Femur (tissue), 1 donor: Measurements from ENCODE around the gene AKT2.

ENCODE experiments used
- DNase-seq: peaks from one replicate; pipeline ENCODE4 v3.0.0-alpha.2; 2017

AKT2 gene

DNA sequence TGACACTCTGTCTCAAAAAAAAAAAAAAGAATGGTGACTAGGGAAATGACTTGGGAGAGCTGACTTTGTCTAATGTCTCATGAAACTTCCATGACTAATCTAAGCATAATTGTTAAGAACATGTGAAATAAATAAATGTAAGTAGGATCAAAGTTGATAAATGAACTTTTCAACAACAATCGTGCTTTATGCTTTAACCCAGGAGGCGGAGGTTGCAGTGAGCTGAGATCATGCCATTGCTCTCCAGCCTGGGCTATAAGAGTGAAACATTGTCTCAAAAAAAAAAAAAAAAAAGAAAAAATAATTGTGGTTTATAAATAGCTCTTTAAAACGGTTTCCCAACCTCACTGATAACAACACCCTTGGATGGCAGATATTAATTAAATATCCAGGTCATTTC is 12.9 kb upstream of the AKT2 start:
- DNase-seq: no peak

DNA sequence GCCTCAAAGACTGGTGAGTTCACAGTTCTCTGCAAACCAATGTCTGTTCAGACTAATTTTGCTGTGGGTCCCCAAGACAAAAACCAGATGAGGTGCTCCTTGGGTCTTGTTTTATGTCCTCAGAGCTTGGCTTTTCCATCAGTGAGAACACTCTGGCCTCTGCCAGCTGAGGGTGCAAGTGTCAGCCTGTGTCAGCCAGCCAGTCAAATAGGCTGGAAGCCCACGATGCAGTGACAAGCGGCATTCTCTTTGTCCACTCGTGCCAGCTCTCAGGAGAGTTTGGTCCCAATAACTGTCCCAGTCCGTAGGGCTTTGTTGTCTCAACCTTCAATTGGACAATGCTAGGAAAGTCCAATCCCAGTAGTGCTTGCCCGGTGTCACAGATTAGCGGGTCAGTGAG is 9.4 kb upstream of the AKT2 start:
- no peak for DNase-seq

DNA sequence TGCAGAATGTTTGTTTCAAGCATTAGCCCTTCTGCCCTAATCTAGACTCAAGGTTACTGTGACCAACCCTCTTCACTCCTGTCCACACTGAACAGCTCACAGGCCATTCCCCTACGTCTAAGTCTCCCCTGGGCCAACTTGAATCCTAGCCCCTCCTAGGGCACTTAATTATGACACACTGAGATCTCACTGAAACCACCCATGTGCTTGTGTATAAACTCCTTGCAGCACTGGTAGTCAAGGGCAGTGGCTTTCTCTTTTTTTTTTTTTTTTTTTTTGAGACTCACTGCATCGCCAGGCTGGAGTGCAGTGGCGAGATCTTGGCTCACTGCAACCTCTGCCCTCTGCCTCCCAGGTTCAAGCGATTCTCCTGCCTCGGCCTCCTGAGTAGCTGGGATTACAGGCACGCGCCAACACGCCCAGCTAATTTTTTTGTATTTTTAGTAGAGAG is 1.9 kb upstream of the AKT2 start:
- DNase-seq: no peak

DNA sequence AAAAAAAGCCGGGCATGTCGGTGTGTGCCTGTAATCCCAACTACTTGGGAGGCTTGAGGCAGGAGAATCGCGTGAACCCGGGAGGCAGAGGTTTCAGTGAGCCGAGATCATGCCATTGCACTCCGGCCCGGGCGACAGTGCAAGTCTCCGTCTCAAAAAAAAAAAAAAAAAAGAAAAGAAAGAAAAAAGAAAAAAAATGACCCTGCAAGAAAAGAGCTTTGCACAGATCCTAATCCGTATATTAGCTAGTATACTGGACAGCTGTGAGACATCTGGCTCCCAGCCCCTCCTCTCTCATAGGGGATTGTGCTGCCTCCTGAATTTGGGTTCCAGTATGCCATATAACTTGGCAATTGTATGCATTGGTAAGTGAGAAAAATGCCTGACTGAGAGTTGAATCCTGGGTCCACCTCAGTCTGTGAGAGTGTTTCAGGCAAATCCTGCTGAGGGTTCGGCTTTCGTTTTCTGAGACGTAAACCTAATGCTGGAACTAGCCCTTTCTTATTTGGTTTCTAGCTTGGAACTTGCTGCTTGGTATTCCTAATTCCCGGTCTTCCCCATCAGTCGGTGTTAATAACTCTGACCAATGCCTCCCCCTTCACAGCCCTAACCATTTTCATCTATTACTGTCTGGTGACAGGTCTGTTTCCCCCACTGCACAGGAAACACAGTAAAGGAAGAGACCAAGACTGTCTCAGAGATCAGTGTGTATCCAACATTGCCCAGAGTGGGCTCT is 1.3 kb upstream of the AKT2 start:
- DNase-seq: no peak

DNA sequence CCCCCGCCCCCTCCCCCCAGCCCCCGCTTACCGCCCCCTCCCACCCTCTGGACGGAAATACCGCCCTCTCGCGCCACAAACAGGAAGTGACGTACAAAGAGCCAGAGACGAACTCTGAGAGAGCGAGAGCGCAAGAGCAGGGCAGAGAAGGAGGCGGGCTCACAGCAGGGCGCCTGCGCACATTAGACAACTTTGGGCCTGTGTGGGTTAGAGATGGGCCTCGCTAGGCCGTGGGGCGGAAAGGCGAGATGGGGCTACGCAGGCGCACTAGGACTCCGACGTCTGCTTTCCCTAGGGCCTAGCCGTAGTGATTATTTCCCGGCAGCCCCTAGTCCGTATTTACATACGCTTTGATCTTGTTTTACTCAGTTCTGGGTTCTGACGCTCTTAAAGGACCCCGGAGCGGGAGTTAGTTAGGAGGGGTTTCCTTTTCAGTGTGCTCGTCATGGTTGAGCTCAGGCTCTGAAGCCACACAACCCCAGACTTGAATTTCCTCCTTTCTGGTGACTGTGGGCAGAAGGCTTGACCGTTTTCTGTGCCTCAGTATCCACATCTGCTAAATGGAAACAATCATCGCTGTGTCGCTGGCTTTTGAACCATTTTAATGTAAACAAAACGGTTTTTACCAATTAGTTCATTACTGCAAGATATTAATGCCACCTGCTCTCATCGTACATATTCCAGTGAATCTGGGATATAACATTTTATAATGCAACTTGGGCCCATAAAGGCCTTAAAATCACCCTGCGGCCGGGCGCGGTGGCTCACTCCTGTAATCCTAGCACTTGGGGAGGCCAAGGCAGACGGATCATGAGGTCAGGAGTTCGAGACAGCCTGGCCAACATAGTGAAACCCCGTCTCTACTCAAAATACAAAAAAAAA is 449 bp upstream of the AKT2 start:
- DNase-seq: peak; percentile 99

DNA sequence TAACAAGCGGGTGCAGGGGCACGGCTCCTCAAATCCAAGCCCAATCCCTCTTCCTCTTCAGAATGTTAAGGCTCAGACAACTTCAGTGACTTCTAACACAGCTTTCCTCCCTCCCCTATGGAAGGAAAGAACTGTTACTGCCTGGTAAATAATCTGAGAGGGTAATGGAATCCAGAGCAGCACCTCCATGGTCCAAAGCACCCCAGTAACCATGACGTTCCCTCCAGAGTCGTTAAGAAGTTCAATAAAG is 969 bp downstream of the AKT2 start:
- DNase-seq: no peak

DNA sequence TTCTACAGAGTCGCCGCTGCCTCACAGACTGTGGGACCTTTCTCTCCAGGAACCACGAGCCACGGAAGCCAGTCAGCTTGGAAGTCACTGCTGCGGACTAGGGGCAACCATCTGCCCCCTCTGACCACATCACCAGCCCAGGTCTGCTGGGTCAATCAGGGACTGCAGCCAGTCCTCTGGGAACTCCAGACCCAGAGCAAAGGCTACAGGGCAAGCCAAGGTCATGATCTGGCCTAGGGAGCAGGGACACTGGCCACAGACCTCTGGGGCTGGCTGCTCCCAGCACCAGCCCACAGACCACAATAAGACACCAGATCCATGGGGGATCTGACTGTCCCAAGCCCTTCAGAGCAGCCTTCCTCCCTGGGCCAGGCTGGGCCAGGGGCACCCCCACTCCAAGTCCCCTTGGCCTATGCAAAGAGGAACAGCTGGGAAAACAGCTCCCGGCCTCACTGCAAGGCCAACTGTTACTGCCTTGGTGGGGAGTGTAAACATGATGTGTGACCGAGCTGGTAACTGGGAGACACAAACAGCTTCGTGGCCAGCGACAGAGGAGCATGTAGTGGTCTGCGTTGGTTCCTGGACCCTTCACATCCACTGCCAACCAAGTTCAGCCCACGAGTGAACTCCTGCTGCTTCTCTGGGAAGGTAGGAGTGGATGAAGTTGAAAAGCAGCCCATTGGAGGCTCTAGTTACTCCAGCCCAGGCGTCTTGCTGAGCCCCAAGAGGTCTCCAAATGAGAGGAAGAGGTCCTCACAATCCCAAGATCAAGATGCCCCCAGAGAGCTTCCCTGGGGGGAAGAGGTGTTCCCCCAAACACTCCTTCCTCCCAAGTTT is 1.5 kb downstream of the AKT2 start:
- peak; percentile 63 for DNase-seq

DNA sequence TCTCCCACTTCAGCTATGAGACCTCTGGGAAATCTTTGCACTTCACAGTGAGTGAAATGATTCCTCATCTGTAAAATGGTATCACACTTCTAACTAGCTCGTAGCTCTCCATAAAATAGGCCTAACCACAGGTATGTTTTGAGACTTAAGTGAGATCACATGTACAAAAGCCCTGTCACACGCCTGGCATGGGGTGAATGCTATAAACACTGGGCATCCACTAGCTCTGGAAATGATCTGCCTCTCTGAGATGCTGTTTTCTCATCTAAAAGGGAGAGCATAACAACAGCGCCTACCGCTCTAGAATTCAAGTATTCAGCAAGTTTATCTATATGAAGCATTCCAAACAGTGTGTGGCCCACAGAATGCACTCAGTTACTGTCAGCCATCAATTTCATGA is 2.2 kb downstream of the AKT2 start:
- DNase-seq: no peak

DNA sequence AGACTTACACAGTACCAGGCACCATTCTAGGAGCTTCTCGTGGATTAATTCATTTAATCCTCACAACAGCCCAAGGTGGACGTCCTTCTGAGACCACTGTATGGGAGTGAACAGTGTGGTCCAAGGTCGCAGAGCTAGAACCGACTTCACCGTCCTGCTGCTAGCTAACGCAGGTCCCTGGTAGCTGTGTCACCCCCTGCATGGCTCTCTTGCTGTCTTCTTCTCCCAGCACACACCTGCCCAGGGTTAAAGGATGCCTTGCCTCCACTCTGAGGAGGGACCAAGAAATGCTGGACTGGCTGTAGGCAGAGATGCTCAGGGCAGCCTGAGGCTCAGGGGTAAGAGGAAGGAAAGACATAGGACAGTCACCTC is 3.0 kb downstream of the AKT2 start:
- DNase-seq: no peak

DNA sequence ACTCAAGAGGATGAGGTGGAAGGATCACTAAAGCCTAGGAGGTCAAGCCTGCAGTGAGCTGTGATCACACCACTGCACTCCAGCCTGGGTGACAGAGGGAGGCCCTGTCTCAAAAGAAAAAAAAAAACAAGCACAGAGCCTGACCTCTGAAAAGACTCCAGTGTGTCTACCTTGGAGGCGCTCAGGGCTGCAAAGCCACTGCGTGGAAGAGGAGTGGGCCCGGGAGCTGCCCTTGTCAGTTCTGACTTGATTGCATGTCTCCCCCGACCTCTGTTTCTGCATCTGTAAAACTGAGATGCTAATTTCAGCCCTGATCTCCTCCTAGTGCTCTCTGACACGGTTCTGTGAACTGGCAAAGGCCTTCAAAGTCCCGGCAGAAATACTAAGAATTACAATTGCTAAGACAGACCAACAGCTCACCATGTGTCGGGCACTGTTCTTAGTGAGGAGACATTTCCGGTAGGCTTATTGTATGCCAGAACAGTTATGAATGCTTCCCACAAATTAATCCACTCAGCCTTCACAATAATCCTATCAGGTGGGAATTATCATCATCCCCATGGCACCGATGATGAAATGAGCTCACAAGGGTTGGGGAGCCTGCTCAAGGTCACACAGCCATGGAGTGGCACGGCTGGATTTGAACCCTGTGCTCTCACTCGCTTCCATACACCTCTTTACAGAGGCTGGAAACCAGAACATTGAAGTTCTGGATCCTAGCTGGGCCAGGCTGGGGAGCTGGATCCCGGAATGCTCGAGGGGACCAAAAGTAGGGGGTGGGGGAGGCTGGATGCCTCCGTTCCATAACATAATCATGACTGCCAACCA is 3.5 kb downstream of the AKT2 start:
- DNase-seq: no peak

DNA sequence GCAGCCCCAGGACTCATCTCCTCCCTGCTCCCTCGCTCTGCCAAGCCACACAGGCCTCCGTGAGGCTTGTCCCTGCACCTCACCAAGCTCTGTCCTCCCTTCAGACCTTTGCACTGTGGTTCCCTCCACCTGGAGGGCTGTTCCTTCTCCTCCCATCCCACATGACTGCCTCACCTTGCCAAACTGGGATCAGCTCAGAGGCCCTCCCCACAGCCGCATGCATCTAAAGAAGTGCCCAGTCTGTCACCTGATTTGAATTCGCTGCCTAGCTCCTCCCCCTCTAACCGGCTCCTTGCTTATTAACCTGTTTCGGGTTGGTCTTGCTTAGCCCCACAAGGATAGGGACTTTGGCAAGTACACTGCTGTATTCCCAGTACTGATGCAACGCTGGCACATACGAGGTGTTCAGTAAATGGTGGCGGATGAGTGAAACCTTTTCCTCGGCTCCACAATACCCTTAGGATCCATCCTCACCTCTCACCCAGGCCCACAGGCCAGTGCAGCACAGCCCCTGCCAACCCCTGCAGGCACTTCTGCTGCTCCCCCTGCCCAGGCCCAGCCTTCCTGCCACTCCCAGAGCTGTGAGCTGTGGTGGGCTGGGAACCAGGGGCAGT is 4.4 kb downstream of the AKT2 start:
- DNase-seq: no peak

DNA sequence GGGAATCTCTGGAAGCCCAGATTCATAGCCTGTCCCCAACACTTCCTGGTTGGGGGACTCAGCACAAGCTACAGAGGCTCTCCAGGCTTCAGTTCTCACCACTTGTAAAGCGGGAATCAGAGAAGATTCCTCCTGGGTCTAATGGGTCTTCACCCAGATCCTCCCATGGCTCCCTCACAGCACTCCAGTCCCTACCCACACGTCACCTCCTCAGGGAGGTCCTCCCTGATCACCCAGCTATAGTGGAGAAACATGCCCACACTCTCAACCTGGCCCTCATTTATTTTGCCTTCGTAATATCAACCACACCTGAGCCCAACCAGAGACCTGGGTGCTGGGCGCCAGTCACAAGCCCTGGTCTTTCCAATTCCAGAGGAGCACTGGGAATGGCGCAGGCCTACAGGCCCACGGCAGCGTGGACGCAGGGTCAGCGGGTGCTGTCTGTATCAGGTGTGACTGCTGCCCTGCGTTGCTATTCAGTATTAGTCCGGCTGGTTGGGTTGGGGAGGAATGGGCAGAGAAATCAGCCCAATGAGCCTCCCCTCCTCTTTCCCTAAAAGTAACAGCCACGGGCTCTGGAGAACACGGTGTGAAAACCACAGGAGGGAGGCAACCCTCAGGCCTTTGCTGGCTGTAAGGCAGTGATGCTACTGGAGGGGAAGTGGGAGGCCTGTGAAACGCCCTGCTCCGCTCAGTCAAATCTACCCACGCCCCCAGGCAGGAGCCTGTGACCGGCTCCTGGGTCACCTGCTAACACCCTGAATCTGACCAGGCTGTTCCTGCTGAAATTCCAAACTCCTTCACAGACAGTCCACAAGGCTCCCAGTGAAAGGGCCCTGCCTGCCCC is 5.2 kb downstream of the AKT2 start:
- no peak for DNase-seq

DNA sequence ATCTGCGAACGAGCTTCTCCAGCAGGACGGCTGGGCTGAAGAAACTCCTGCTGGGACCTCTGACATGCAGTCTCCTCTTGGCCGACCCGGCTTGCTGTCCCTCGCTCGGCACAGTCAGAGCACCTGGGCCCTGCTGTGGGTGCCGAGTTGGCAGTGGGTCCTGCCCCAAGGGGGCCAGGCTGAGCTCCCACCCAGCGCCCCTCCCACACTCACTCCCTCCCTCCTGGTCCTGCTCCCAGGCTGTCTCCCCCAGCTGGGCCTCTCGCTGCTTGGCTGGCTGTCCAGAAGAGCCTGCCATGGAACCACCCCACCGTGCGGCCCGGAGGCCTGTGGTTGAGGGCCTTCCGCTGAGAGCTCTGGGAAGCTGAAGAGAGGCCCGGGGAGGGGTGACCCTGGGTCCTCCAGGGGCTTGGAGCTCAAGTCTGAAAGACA is 6.0 kb downstream of the AKT2 start:
- peak; percentile 94 for DNase-seq

DNA sequence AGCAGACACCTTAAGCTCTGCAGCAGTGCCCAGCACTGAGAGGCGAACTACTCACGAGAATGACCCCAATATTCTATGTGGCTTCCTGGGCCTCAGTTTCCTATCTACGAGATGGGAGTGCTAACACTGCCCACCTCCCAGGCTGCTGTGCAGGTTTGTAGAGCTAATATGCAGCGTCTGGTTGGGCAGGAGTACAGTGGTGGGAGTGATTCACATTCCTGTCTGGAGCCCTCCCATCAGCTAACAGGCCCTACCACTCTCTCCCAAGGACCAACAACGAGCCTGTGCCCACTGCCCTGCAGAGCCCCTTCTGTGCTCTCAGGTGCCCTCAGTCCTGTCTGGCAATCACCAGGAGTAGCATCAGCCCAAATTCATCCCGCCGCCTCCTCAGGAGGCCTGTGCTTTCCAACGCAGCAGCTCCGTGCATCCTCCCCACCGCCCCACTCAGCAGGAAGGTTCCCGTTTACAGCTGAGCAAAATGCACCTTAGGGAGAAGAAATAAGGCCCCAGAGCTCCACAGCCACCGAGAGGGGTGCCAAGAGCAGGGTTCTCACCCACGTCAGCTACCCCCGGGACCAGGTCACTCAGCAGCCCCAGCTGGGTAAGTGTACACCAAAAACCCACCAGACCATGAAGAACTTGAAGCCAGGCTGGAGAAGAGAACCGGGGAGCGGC is 6.6 kb downstream of the AKT2 start:
- no peak for DNase-seq

DNA sequence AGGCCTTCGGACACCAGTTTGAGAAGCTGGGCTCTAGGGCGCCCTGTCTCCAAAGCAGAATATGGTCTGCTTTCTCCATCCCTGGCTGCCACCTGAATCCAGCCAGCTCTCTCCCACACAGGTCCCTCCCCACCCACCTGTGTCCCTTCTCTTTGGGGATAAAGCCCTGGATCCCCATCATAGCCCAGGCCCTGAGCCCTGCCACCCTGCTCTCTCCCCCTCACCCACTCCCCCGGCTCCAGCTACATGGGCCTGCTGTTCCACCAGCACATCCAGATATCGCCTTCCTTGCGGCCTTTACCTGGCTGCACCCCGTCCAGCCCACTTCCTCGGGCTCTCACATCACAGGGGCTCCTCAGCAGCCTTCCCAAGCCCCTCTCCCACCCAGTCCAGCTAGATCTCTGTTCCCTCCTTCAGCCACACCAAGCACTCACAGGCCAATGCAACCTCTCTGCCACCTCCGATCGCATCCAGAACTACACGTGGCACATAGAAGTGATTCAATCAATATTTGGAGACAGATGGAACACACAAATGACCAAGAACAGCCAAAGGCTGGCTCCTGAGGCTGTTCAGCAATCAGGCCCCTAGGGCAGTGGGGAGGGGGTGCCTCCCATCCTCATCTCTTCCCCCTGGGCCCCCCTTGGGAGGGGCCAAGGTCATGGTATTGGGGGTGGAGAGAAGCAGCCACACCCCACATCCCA is 7.6 kb downstream of the AKT2 start:
- no peak for DNase-seq

DNA sequence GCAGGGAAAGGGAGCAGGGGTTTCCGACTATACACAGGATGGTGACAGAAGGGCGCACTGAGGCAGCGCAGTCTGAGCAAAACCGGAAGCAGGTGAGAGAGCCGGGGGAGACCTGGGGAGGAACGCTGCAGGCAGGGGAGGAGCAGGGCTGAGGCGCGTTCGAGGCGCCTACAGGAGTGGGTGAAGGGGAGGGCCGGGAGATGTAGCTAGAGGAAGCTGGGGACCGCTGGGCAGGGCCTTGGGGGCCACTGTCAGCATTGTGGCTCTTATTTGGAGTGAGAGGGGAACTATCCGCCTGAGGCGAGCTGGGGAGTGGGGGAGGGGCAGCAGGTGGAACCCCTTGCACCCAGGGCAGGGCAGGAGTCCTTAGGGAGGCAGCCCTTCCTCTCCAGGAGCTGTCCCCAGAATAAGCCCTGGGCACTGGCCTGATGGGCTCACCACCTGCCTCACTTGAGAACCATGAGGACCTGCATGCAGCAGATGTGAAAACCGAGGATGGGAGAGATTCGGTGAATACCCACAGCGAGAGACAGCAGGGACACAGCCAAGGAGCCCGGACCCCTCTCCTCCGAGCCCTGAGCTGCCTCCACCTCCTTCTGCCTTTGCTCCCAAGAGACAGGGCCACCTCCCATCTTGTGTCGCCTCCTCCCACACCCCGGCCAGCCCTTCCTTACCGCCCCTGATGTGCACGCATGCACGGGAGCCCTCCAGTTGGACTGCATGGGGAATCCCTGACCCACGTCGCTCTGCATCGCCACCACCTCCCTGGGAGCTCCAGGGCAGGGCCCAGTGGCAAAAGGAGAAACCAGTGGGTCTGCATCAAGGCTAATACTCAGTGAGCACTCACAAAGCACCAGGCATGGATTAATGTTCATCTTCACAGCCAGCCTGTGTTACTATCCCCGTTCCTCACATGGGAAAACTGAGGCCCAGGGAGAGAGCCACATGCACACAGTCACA is 10.3 kb downstream of the AKT2 start:
- DNase-seq: no peak

DNA sequence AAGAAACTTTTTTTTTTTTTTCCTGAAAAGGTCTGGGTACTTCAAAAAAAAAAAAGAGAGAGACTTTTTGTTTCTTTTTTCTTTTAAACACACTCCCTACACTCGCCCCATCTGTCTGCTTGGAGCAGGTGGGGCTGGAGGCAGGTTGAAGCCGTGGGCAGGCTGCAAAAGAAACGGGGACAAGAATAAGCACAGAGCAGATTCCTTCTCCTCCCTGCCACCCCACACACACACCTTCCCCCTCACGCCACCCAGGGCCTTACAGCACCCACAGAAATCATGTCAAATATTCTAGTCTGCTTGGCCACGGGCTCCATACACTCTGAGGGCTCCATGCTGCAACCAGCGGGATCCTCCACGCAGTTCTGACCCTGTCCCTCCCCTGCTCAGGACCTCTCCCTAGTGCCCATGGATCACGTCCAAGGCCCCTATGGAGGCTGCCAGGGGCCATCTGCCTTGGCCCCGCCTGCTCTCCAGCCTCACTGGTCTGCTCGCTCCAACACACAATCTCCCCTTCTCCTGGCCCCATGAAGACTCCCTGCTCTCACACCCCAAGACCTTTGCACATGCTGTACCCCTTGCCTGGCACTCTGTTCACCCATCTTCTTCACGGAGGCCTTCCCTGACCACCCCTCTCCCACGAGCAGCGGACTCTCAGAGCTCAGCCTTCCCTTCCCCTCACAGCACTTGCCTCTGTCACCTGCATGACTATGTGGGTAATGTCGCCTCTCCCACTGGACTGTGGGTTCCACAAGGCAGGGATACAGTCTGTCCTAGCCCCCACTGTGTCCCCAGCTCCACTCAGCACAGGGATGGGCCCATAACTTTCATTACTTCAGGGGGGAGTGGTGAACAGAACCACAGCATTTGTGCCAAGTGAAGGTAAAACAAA is 11.4 kb downstream of the AKT2 start:
- no peak for DNase-seq

DNA sequence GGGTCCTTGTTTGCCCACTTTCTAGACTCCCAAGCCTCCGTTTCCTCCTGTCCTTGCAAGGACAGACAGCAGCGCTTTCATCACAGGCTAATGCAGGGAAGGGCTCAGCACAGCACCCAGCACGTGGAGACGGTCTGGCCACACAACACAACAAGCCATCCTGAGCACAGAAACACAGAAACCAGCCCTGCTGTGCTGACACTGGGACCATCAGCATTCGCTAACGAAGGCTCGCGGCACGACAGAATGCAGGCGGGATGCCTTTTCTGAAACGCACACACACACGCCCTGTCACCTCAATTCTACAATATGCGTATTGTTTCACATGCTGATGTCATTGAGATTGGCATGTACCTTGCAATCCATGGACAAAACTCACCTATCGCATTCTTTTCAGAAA is 12.9 kb downstream of the AKT2 start:
- DNase-seq: no peak
